WTC11 (cell line): ENCODE results near the gene CCDC180. TPM values are rescaled to one million over a fixed set of nuclear protein-coding genes. Genes with fewer than 3 reads are reported as not detected.

Experiments
- MXD4 ChIP-seq: fragments of 250-450 bp; sonication (Bioruptor Pico); IDR thresholded peaks from 2 replicates; pipeline ENCODE4 v1.8.0; 2021; ENCODE audit warnings: mild to moderate bottlenecking, moderate library complexity, borderline replicate concordance
- OVOL2 ChIP-seq: fragments of 250-450 bp; sonication (Bioruptor Pico); IDR thresholded peaks from 2 replicates; pipeline ENCODE4 v1.9.0; 2021; ENCODE audit warnings: mild to moderate bottlenecking, borderline replicate concordance
- PREB ChIP-seq: sonication (generic); formaldehyde crosslinking; IDR thresholded peaks from 2 replicates; pipeline ENCODE4 v1.8.1; 2022; ENCODE audit warnings: mild to moderate bottlenecking, missing genetic modification reagents, moderate library complexity, borderline replicate concordance
- RORB ChIP-seq: fragments of 250-450 bp; sonication (Bioruptor Pico); IDR thresholded peaks from 2 replicates; pipeline ENCODE4 v1.9.0; 2021; ENCODE audit warnings: mild to moderate bottlenecking
- TCF7 ChIP-seq: sonication (generic); formaldehyde crosslinking; IDR thresholded peaks from 2 replicates; pipeline ENCODE4 v1.8.0; 2022; ENCODE audit warnings: mild to moderate bottlenecking, low read depth, missing genetic modification reagents, moderate library complexity
- TEAD4 ChIP-seq: sonication (generic); formaldehyde crosslinking; IDR thresholded peaks from 2 replicates; pipeline ENCODE4 v1.8.0; 2022; ENCODE audit warnings: mild to moderate bottlenecking, missing genetic modification reagents
- total RNA-seq: library from RNA; stranded (reverse); gene quantifications from 3 replicates; pipeline ENCODE4 v1.2.3, GENCODE V29; 2021

The CCDC180 gene
- total RNA-seq, 1 experiment from 2014 or later: 6.5 TPM

DNA sequence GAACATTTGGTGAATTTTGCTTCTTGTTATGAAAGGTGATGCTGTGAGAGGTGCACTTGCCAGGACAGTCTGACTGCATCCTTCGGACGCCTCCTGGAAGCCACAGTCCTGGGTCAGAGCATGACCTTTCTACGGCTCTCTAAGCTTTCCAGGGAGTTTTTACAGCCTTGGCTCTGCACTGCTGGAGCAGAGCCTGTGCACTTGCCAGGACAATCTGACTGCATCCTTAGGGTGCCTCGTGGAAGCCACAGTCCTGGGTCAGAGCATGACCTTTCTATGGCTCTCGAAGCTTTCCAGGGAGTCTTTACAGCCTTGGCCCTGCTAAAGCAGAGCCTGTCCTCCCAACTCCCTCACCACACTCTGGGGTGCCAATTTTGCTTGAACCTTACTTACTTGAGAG is 49.6 kb downstream of the CCDC180 start (continued):
- TF ChIP-seq TEAD4 (CRISPR knock-in tag): no peak
- TF ChIP-seq RORB: no peak
- TF ChIP-seq OVOL2: no peak
- no peak for TF ChIP-seq PREB (CRISPR knock-in tag)
- no peak for TF ChIP-seq TCF7
- no peak for TF ChIP-seq MXD4 (CRISPR knock-in tag)

Other genes starting within 250 kb of the CCDC180 start
- 2.3 to 2.8 TPM (median 2.5 TPM) in 3 replicates for gene TDRD7, start 104.4 kb downstream of the CCDC180 start, total RNA-seq
- 1.0 to 1.6 TPM (median 1.4 TPM) in 3 replicates for gene TMOD1, start 194.0 kb downstream of the CCDC180 start, total RNA-seq